SW 1271 (cell line): Measurements from ENCODE around the gene RAB1A.
"Not testable (repeated sequence)": the region's sequence is repeated elsewhere in the genome, so short reads cannot be mapped to it uniquely, and the experiment has no call there.

ENCODE experiments used
- DNase-seq, 2 experiments: peaks; one replicate each; lab custom pipeline; 2025; lab: John Stamatoyannopoulos, UW

Gene RAB1A

GRCh38 chr2:65136253-65136652 is 6.3 kb upstream of the RAB1A start:
- no peak for DNase-seq

GRCh38 chr2:65134158-65134557 is 4.3 kb upstream of the RAB1A start:
- no peak for DNase-seq

- DNase-seq = no peak
Measured at GRCh38 chr2:65133626-65134025, 3.7 kb upstream of the RAB1A start.

GRCh38 chr2:65132930-65133329 is 3.0 kb upstream of the RAB1A start:
- not testable (repeated sequence) for DNase-seq

DNA sequence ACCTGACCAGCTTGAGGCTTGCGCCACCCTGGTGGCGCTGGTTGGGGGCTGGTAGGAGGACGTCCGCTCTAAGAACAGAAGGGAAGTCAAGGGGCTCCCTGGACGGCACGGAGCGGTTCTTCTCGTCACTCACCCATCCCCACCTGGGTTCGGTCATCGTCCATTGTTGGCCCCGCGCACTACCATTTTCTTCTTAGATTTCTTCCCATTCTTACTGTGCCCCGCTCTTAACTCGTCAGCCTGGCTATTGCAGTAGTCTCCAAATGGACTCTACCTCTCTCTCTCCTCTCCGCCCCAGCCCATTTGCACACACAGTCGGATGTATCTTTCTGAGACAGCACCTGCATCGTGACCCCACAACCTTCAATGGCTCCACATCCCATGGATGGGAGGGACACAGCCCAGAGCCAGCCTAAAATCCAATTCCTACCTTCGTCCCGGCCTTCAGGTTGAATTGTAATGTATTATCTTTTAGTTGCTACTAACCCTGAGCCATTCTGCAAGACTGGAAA is 814 bp upstream of the RAB1A start:
- DNase-seq = peak; percentile 38 to 82

DNA sequence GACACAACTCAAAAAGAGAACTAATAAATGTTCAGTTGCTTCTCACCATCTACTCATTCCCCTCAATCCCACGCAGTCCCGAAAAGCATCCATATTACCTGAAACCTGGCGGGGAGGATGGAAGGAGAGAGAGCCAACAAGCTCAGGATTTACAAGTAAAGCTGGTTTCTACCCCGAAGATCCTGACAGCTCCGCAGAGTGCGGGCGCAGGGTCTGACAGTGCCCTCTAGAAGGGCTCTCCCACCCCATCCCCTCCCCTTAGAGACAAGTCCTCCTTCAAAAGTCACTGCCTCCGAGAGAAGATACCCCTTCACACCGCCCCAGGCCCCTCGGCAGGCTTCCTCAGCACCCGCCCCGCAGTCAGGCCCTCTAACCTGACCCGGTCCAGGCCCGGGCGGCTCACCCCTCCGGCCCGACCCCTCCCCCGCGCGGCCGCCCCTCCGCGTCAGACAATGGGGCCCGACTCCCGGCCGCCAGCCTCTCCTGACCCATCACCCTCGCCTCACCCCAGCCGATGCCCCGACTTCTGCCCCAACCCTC is 550 bp downstream of the RAB1A start:
- DNase-seq = no peak

DNA sequence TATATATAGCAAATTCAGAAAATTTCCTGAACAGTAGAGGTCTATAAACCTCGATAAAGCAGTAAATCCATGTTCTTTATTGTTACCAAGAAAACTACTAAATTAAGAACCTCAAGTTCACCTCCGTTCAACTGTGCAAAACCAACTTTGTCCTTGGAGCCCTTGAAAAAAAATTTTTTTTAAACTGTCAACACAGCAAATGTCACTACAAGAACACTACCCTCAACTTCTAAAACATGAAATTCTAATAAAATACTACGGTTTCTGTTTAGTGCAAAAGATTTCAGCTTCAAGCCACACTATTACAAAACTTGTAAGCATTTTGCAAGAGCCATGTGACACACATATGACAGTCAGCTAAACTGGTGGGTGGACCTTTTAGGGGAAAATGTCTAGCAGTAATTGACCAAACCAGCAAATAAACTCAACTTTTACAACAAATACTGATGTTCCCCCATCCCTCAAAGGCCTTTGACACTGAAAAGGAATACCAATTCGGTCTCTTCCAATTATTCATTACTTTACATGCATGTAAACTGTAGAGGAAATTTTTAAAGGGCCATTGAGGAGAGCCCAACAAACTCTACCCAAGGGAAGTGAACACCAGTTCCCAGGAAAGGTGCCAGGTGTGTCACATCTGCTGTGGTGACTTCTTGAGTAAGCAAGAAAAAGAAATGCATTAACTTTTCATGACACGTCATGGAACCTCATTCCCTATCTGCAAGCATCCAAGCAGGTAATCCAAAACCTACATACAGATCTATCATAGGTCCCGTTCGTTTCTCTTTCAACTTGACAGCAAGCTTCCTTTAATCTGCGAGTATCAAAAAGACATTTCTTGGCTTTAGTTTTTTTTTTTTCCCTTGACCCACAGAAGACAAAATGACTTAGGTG is 1.4 kb downstream of the RAB1A start:
- no peak for DNase-seq

DNA sequence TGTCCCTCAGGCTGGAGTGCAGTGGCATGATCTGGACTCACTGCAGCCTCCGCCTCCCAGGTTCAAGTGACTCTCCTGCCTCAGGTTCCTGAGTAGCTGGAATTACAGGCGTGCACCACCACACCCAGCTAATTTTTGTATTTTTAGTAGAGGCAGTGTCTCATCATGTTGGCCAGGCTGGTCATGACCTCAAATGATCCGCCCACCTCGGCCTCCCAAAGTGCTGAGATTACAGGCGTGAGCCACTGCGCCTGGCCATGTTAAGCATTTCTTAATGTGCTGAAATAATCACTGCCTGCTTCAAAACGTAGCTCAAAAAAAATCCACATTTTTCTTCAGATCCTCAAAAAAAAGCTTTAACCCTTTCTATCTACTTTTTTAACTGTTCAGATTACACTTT is 4.4 kb downstream of the RAB1A start:
- not testable (repeated sequence) for DNase-seq

DNA sequence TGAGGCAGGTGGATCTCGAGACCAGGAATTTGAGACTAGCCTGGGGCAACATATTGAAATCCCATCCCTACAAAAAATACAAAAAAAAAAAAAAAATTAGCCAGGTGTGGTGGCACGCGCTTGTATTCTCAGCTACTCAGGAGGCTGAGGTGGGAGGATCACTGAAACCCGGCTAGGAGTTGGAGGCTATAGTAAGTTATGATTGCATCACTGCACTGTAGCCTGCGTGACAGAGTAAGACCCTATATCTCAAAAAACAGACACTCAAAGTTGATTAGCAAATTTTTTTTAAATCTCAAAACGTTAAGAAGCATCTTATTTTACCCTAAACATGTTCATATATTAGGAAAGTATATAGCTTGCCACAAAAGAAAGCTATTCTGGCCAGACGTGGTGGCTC is 7.6 kb downstream of the RAB1A start:
- DNase-seq = no peak

DNA sequence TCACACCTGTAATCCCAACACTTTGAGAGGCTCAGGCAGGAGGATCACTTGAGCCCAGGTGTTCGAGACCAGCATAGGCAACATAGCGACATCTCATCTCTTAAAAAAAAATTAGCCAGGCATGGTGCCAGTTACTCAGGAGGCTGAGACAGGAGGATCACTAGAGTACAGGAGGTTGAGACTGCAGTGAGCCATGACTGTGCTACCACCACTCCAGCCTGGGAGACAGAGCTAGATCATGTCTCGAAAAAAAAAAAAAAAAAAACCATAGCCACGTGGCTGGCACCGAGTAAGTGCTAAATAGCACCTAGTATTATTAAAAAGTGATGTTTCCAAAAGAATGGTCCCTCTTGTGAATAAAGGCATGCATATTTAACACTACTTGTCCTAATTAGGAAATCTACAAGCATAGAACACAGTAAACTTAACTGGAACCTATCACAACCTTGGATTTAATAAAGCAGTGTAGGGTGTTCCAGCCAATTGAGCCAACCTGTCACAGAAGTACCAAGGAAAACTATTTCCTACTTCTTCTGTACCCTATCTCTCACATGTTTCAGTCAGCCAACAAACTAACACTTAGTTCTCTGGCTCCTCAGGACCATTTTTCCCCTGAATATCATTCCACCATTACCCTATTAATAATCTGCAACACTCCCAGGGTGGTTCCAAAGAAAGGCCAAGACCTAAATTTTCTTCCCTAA is 8.8 kb downstream of the RAB1A start:
- DNase-seq = no peak

GRCh38 chr2:65116645-65117044 is 13.3 kb downstream of the RAB1A start:
- DNase-seq = no peak

DNA sequence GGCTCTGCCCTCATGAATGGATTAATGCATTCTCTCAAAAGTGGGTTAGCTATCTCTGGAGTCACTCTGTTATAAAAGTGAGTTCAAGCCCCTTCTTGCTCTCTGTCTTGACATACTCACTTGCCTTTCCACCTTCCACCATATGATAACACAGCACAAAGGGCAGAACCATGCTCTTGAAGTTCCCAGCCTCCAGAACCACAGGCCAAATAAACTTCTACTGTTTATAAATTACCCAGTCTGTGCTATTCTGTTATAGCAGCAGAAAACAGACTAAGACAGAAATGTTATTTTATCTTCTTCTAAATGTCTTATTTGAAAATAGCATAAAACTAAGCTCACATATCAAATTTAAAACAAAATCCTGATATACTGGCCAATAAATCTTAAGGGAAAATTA is 15.0 kb downstream of the RAB1A start:
- DNase-seq = no peak

DNA sequence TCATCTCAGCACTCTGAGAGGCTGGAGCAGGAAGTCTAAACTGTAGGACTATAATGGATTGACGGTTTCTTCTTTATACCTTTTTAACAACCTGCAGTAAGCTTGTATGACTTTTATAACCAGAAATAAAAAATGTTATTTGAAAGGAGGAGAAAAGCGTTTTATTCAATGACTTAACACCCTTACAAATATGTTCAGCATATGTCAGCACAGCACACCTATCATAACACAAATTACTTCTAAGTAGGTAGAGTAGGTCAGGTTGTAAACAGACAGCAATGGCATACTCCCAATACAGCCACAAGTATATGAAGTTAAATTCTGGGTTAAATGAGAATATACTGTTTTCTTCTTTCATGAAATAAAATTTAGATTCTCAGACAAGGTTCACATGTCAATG is 16.1 kb downstream of the RAB1A start:
- DNase-seq = no peak

DNA sequence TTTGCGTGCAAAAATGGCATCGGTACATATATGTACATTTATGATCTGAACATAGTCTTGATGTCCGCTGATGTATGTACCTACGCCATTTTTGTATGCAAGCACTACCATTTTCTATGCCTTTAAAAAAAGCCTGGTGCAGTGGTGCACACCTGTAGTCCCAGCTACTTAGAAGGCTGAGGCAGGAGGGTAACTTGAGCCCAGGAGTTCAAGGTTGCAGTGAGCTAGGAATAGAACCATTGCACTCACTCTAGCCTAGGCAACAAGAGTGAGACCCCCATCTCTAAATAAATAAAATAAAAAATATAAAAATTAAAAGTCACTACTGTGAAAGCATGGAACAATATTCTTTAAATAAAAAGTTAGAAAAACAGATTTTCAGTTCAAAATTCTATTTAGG is 16.7 kb downstream of the RAB1A start:
- DNase-seq = no peak

GRCh38 chr2:65112633-65113032 is 17.3 kb downstream of the RAB1A start:
- no peak for DNase-seq

GRCh38 chr2:65108780-65109179 is 21.1 kb downstream of the RAB1A start:
- no peak for DNase-seq

DNA sequence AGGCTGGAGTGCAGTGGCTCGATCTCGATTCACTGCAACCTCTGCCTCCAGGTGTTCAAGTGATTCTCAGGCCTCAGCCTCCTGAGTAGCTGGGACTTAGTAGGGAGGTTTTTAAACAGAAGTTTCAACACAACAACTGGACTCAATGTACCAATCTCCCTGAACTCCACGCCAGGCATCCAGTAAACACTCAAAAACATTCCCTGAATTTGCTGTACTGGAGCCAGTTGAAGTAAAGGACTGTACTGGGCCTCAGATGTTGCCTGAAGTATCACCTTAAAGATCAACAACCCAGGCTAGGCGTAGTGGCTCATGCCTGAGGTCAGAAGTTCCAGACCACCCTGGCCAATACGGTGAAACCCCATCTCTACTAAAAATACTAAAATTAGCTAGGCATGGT is 22.4 kb downstream of the RAB1A start:
- DNase-seq = no peak

- no peak for DNase-seq
Measured at GRCh38 chr2:65103013-65103715, 26.7 kb downstream of the RAB1A start.

DNA sequence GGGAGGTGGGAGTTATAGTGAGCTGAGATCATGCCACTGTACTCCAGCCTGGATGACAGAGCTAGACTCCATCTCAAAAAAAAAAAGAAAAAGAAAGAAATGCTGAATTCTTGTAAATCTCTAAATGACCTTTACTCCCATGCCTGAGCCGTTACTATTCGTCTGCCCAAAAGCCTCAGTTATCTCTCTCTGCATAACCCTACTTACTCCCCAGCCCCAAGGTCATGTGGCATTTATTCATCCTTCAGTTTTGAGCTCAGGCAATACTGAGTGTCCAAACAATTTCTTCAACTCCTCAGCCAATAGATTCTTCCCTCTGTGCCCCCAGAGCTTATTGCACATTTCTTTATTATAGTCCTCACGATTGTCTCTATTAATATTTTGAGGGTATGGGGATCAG is 28.8 kb downstream of the RAB1A start:
- no peak for DNase-seq

GRCh38 chr2:65098741-65099140 is 31.2 kb downstream of the RAB1A start:
- DNase-seq = no peak

DNA sequence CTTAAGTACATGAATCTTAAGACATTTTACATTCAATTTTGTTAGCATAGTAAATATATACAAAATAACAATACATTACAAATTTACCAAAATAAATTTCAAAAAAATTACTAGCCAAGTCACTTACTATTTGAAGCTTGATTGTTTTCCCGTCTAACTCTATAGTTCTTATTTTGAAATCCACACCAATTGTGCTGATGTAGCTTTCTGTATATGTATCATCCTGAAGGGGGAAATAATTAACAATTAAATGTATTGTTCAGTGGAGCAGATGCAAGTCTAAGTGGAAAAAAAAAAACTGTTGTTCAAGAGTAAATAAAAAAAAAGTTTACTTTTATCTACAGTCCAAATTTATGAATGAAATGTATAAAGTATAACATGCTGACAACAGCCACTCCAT is 32.1 kb downstream of the RAB1A start:
- no peak for DNase-seq

GRCh38 chr2:65096948-65097347 is 33.0 kb downstream of the RAB1A start:
- DNase-seq = no peak
